GM12873 (cell line): ENCODE results near the gene SLC40A1.

ENCODE experiments used
- TF ChIP-seq, protein P1 (sequence below): IDR thresholded peaks from 2 replicates; pipeline ENCODE4 v1.5.1; 2012; ENCODE audit warnings: low read depth, mild to moderate bottlenecking, moderate library complexity, low read length, control low read depth; ENCODE audit not compliant: insufficient read depth; ENCODE audit errors: missing control alignments

The SLC40A1 gene

DNA sequence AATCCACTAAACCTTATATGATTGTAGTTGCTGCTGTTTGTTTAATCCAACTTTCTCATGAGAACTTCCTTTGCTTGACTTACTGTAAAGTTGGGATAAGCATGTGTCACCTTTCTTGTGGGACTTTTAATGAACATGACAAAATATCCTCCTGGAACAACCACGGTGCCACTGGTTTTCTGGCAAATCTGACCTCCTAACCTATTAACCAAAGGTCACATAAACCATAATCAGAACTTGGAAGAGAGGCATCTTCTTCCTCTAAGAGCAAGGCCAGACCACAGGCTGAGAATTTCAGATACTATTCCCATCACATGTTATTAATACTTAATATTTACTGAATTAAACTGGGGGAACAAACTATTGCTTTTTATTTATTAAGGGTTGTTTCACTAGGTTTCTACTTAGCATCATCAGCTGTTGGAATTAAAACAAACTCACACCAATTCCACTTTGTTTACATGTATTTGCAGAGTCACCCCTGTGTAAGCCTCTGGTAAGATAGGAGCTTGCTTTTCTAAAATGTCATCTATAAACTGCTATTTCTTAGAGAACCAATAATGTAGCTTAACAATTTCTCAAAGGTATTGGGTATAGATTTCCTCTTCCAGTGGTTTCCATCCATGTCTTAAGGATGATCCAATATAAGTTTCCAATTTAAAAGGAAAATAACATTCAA lies 2.2 kb downstream of the SLC40A1 start:
- TF ChIP-seq, protein P1, sequence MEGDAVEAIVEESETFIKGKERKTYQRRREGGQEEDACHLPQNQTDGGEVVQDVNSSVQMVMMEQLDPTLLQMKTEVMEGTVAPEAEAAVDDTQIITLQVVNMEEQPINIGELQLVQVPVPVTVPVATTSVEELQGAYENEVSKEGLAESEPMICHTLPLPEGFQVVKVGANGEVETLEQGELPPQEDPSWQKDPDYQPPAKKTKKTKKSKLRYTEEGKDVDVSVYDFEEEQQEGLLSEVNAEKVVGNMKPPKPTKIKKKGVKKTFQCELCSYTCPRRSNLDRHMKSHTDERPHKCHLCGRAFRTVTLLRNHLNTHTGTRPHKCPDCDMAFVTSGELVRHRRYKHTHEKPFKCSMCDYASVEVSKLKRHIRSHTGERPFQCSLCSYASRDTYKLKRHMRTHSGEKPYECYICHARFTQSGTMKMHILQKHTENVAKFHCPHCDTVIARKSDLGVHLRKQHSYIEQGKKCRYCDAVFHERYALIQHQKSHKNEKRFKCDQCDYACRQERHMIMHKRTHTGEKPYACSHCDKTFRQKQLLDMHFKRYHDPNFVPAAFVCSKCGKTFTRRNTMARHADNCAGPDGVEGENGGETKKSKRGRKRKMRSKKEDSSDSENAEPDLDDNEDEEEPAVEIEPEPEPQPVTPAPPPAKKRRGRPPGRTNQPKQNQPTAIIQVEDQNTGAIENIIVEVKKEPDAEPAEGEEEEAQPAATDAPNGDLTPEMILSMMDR: no peak

DNA sequence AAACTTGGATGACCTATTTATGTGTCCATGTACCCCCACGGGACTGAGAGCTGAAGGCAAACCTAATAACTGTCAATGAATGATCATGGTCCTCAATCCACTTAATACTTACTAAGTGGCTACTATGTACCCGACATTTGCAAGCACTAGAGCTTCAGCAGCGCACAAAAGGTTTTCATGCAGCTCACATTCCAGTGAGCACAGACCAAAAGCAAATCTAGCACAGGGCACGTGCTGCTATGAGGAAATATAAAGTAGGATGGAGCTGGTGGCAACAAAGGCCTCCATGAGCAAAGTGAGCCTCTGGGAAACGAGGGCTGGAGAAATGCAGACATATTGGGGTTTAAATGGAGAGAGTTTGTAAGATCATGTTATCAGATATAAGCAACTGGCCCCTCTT lies 3.5 kb downstream of the SLC40A1 start:
- TF ChIP-seq, protein P1: no peak

DNA sequence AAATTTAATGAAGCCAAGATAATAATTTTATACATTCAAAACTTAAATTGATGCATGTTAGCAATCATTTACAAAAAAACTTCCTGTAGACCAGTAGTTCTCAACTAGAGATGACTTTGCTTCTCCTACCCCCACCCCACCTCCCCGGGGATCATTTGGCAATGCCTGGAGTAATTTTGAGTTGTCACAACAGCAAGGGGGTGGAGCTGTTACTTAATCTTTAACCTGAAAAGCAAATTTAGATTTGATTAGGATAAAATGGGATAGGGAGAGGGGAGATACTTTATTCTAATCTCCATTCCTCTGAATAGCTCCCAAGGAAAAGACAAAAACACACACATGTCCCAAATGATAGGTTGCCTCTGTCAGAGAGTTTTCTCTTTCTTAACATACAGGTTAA lies 4.2 kb downstream of the SLC40A1 start:
- TF ChIP-seq, protein P1: no peak

- TF ChIP-seq, protein P1: no peak
These were observed 5.7 kb downstream of the SLC40A1 start for GRCh38 chr2:189574793-189575475.

GRCh38 chr2:189570570-189571031 lies 10.0 kb downstream of the SLC40A1 start:
- TF ChIP-seq, protein P1: no peak

- TF ChIP-seq, protein P1: no peak
These were observed 11.2 kb downstream of the SLC40A1 start for GRCh38 chr2:189569295-189569910.

GRCh38 chr2:189566046-189566445 lies 14.5 kb downstream of the SLC40A1 start:
- TF ChIP-seq, protein P1: no peak
